B cell (primary cell): ENCODE results near the gene KLF5. TPM values are rescaled to one million over a fixed set of nuclear protein-coding genes. Genes with fewer than 3 reads are reported as not detected.

Source experiments
- ATAC-seq: fragments of 200-7000 bp; cut with Tn5 transposase; one replicate; pipeline ENCODE4 v1.10.0; 2021; ENCODE audit warnings: low read depth, mild to moderate bottlenecking, moderate number of reproducible peaks, moderate library complexity
- CTCF ChIA-PET: fragments of 350-600 bp; sonication (Branson Sonifier 250); formaldehyde crosslinking; loops from one replicate; lab custom pipeline; 2021; ENCODE audit warnings: antibody characterized with exemption, inconsistent platforms; lab: Charles Lee
- POLR2A ChIA-PET: fragments of 350-600 bp; sonication (Branson Sonifier 250); formaldehyde crosslinking; loops from one replicate; lab custom pipeline; 2021; ENCODE audit warnings: antibody characterized with exemption; lab: Charles Lee
- DNase-seq: peaks from one replicate; pipeline ENCODE4 v3.0.0; 2013
- H2AFZ ChIP-seq: 2 replicates; pipeline ENCODE4 v1.6.1; 2012; ENCODE audit warnings: mild to moderate bottlenecking, low read depth, low read length; ENCODE audit not compliant: insufficient read depth, poor library complexity, severe bottlenecking
- H3K27ac ChIP-seq, 2 donors: 1 replicate in 1 of 2; 2 replicates in 1 of 2; pipeline ENCODE4 v1.5.1; 2012 to 2013; ENCODE audit warnings: low read length in 2 of 2, mild to moderate bottlenecking in 2 of 2, moderate library complexity in 1 of 2
- H3K27me3 ChIP-seq, 4 experiments: fragments of 200-600 bp in 1 of 4; sonication (generic) in 1 of 4; replicated peaks in 1 of 4; 1 replicate in 2 of 4; 2 replicates in 2 of 4; pipeline versions ENCODE4 v1.6.1 to v1.7.0; 2013 to 2016; ENCODE audit warnings: low read length in 3 of 4, mild to moderate bottlenecking in 2 of 4, mixed read lengths in 1 of 4, moderate library complexity in 1 of 4; ENCODE audit not compliant: insufficient read depth in 4 of 4, control insufficient read depth in 3 of 4; ENCODE audit errors: control extremely low read depth in 1 of 4
- H3K36me3 ChIP-seq, 2 experiments: replicated peaks in 1 of 2; 1 replicate in 1 of 2; 2 replicates in 1 of 2; pipeline versions ENCODE4 v1.6.1 to v1.7.1; 2013; ENCODE audit warnings: low read length in 1 of 2; ENCODE audit not compliant: insufficient read depth in 2 of 2, control insufficient read depth in 1 of 2; ENCODE audit errors: control extremely low read depth in 1 of 2, extremely low read depth in 1 of 2
- H3K4me1 ChIP-seq, 2 donors: fragments of 200-600 bp in 1 of 2; sonication (generic) in 1 of 2; 1 replicate in 1 of 2; 2 replicates in 1 of 2; pipeline versions ENCODE4 v1.5.1 to v1.6.1; 2013 to 2017; ENCODE audit warnings: low read length in 2 of 2; ENCODE audit not compliant: control insufficient read depth in 2 of 2, insufficient read depth in 2 of 2
- H3K4me2 ChIP-seq: replicated peaks from 2 replicates; pipeline ENCODE3; 2012; ENCODE audit warnings: mild to moderate bottlenecking, low read depth, low read length; ENCODE audit not compliant: poor library complexity, severe bottlenecking
- H3K4me3 ChIP-seq, 5 experiments: fragments of 200-600 bp in 1 of 5; sonication (generic) in 1 of 5; 1 replicate in 3 of 5; 2 replicates in 2 of 5; pipeline versions ENCODE4 v1.5.1 to v1.7.0; 2011 to 2016; ENCODE audit warnings: low read length in 4 of 5, mild to moderate bottlenecking in 4 of 5, low read depth in 2 of 5, control low read depth in 1 of 5, moderate library complexity in 1 of 5; ENCODE audit not compliant: insufficient read depth in 1 of 5; ENCODE audit errors: control extremely low read depth in 1 of 5, extremely low read depth in 1 of 5
- H3K79me2 ChIP-seq: fragments of 200-600 bp; sonication (generic); one replicate; pipeline ENCODE4 v1.6.0; 2016; ENCODE audit warnings: low read length; ENCODE audit not compliant: control insufficient read depth, insufficient read depth
- H3K9ac ChIP-seq: fragments of 200-600 bp; sonication (generic); 2 replicates; pipeline ENCODE4 v1.6.1; 2017; ENCODE audit warnings: mild to moderate bottlenecking, low read length, moderate library complexity
- H3K9me3 ChIP-seq, 3 donors: one replicate each; pipeline versions ENCODE4 v1.6.1 to v1.7.1; 2013; ENCODE audit warnings: low read length in 2 of 3; ENCODE audit not compliant: control insufficient read depth in 2 of 3, insufficient read depth in 1 of 3; ENCODE audit errors: control extremely low read depth in 1 of 3
- H4K20me1 ChIP-seq: 2 replicates; pipeline ENCODE4 v1.6.0; 2012; ENCODE audit warnings: mild to moderate bottlenecking, low read length; ENCODE audit not compliant: insufficient read depth, control insufficient read depth, poor library complexity, severe bottlenecking
- H3K27ac Mint-ChIP-seq: one replicate; pipeline ENCODE4 v1.8.0; 2021; ENCODE audit warnings: mixed read lengths
- H3K27me3 Mint-ChIP-seq: one replicate; pipeline ENCODE4 v1.8.0; 2021; ENCODE audit warnings: mixed read lengths
- H3K4me1 Mint-ChIP-seq: one replicate; pipeline ENCODE4 v1.8.0; 2021; ENCODE audit warnings: mixed read lengths
- H3K4me3 Mint-ChIP-seq: one replicate; pipeline ENCODE4 v1.8.0; 2021; ENCODE audit warnings: mixed read lengths
- H3K9me3 Mint-ChIP-seq: one replicate; pipeline ENCODE4 v1.8.0; 2022; ENCODE audit warnings: mixed read lengths; ENCODE audit not compliant: insufficient read depth
- EZH2 ChIP-seq: IDR thresholded peaks from 2 replicates; pipeline ENCODE4 v1.6.1; 2012; ENCODE audit warnings: borderline replicate concordance, low read depth, mild to moderate bottlenecking, moderate library complexity, low read length; ENCODE audit not compliant: insufficient read depth, poor library complexity, severe bottlenecking
- WGBS: methylation state at CpG from one replicate; pipeline ENCODE4 v1.1.5; 2013; ENCODE audit warnings: missing lambda C conversion rate; ENCODE audit not compliant: insufficient coverage; 5-methylcytosine and 5-hydroxymethylcytosine counted together
- intact Hi-C: fragments of 100-400 bp; cut with micrococcal nuclease; formaldehyde crosslinking; loops from one replicate; pipeline ENCODE4 v1.10.0; 2022
- polyA plus RNA-seq: library from polyadenylated mRNA; depleted of rRNA; stranded (reverse); fragments of >200 nt; gene quantifications from 2 replicates; pipeline ENCODE4 v1.2.3, GENCODE V29; 2012
- total RNA-seq, 2 donors: library from RNA; stranded (reverse); fragments of 120-200 nt in 1 of 2; gene quantifications; 1 replicate in 1 of 2; 2 replicates in 1 of 2; pipeline versions ENCODE4 v1.2.3 to v1.2.4, GENCODE V29; 2013 to 2022
- TF ChIP-seq, protein P1 (sequence below): fragments of 200-600 bp; IDR thresholded peaks from one replicate; pipeline ENCODE4 v1.8.0; 2022; ENCODE audit warnings: antibody characterized with exemption, mild to moderate bottlenecking

KLF5 gene
- total and polyA plus RNA-seq, 2 donors (not counting 1 experiment from before 2014, with no cell fraction given) = 0.94 to 1.5 TPM

GRCh38 chr13:73056565-73056962 lies 2.2 kb upstream of the KLF5 start:
- Histone ChIP-seq H3K27ac (no peak overlapping the region), H3K9me3 (no peaks in the 10 kb centered on the region), H3K4me3 (no peak overlapping the region), H4K20me1 (no peaks in the 10 kb centered on the region), H3K4me1 (peaks cover 15 to 18% of the 10 kb centered on the region in 2 donors), H3K9ac (no peak overlapping the region), H3K79me2 (no peaks in the 10 kb centered on the region), H3K27me3 (peaks cover 3 to 33% (median 30%) of the 10 kb centered on the region in 4 experiments), H3K4me2 (no peak overlapping the region), H2AFZ (no peak overlapping the region), H3K36me3 (no peaks in the 10 kb centered on the region)
- Mint-ChIP-seq H3K4me1 (peaks cover 24% of the 10 kb centered on the region), H3K27me3 (peaks cover 51% of the 10 kb centered on the region), H3K4me3 (no peak overlapping the region), H3K27ac (no peak overlapping the region), H3K9me3 (no peaks in the 10 kb centered on the region)
- DNase-seq (no peak), ATAC-seq (no peak)
- POLR2A ChIA-PET = no interaction called here
- CTCF ChIA-PET = interaction anchor here (2.0 kb wide), 1 partner anchor 16 kb away, joined by 4 read pairs; no protein-coding TSS in a partner anchor
- TF ChIP-seq EZH2 = no peak
- TF ChIP-seq, protein P1, sequence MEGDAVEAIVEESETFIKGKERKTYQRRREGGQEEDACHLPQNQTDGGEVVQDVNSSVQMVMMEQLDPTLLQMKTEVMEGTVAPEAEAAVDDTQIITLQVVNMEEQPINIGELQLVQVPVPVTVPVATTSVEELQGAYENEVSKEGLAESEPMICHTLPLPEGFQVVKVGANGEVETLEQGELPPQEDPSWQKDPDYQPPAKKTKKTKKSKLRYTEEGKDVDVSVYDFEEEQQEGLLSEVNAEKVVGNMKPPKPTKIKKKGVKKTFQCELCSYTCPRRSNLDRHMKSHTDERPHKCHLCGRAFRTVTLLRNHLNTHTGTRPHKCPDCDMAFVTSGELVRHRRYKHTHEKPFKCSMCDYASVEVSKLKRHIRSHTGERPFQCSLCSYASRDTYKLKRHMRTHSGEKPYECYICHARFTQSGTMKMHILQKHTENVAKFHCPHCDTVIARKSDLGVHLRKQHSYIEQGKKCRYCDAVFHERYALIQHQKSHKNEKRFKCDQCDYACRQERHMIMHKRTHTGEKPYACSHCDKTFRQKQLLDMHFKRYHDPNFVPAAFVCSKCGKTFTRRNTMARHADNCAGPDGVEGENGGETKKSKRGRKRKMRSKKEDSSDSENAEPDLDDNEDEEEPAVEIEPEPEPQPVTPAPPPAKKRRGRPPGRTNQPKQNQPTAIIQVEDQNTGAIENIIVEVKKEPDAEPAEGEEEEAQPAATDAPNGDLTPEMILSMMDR = no peak
- intact Hi-C loops = loop anchor here (5.0 kb wide), 1 partner anchor 1231 kb away; no protein-coding TSS in a partner anchor
- no CpG with 5 or more reads among the region's 4 CpGs for WGBS

- no peak for DNase-seq
- Mint-ChIP-seq H3K27ac (no peak overlapping the region), H3K27me3 (peaks cover 51% of the 10 kb centered on the region), H3K4me1 (peaks cover 24% of the 10 kb centered on the region), H3K9me3 (no peaks in the 10 kb centered on the region), H3K4me3 (no peak overlapping the region)
- CTCF ChIA-PET = interaction anchor here (1.2 to 2.0 kb wide), 2 partner anchors 11 to 15 kb away, joined by 3 to 4 read pairs; no protein-coding TSS in a partner anchor
- Histone ChIP-seq H3K4me1 (peaks cover 15 to 18% of the 10 kb centered on the region in 2 donors), H3K4me3 (no peak overlapping the region), H3K79me2 (no peaks in the 10 kb centered on the region), H2AFZ (no peak overlapping the region), H3K9ac (no peak overlapping the region), H3K4me2 (no peak overlapping the region), H3K27me3 (peaks cover 3 to 35% (median 30%) of the 10 kb centered on the region in 4 experiments), H4K20me1 (no peaks in the 10 kb centered on the region), H3K36me3 (no peaks in the 10 kb centered on the region), H3K9me3 (no peaks in the 10 kb centered on the region), H3K27ac (no peak overlapping the region)
- no peak for ATAC-seq
- POLR2A ChIA-PET = no interaction called here
- no peak for TF ChIP-seq EZH2
- TF ChIP-seq, protein P1 = no peak
- no CpG with 5 or more reads among the region's 4 CpGs for WGBS
- intact Hi-C loops = loop anchor here (1.0 to 5.0 kb wide), 2 partner anchors 330 to 1230 kb away; partner anchors contain the start of genes BORA and MZT1
These were observed 1.3 kb upstream of the KLF5 start for GRCh38 chr13:73057284-73058063.
